CD4-positive, CD25-positive, alpha-beta regulatory T cell (primary cell): Measurements from ENCODE around the gene FAM114A1. TPM values are rescaled to one million over a fixed set of nuclear protein-coding genes. Genes with fewer than 3 reads are reported as not detected.

Source experiments
- ATAC-seq, 2 donors: fragments of 150-1000 bp; cut with Tn5 transposase; one replicate each; pipeline ENCODE4 v1.10.0; 2021; ENCODE audit warnings: low read depth in 2 of 2, moderate number of reproducible peaks in 2 of 2, moderate library complexity in 1 of 2
- DNase-seq, 3 donors: peaks; one replicate each; pipeline versions ENCODE4 v3.0.0 to v3.0.0-alpha.2; 2012 to 2022; ENCODE audit warnings: mixed read lengths in 1 of 3
- H3K27ac ChIP-seq: one replicate; pipeline ENCODE4 v1.7.0; 2013; ENCODE audit warnings: mild to moderate bottlenecking, low read length; ENCODE audit not compliant: insufficient read depth, poor library complexity, severe bottlenecking
- H3K27me3 ChIP-seq: one replicate; pipeline ENCODE4 v1.7.0; 2013; ENCODE audit warnings: low read length; ENCODE audit not compliant: control insufficient read depth, insufficient read depth
- H3K36me3 ChIP-seq: one replicate; pipeline ENCODE4 v1.7.0; 2013; ENCODE audit warnings: mild to moderate bottlenecking, low read length, moderate library complexity; ENCODE audit not compliant: control insufficient read depth, insufficient read depth
- H3K4me1 ChIP-seq: 2 replicates; pipeline ENCODE4 v1.7.0; 2013; ENCODE audit warnings: mild to moderate bottlenecking, low read length; ENCODE audit not compliant: insufficient read depth, control insufficient read depth, poor library complexity, severe bottlenecking
- H3K4me3 ChIP-seq: one replicate; pipeline ENCODE4 v1.7.0; 2013; ENCODE audit warnings: low read depth, mild to moderate bottlenecking, low read length, moderate library complexity
- H3K9me3 ChIP-seq, 2 experiments: 1 replicate in 1 of 2; 2 replicates in 1 of 2; pipeline ENCODE4 v1.7.0; 2013; ENCODE audit warnings: low read length in 2 of 2, mild to moderate bottlenecking in 1 of 2, moderate library complexity in 1 of 2; ENCODE audit not compliant: control insufficient read depth in 2 of 2
- H3K27ac Mint-ChIP-seq, 3 donors: one replicate each; pipeline ENCODE4 v1.8.0; 2020 to 2022; ENCODE audit warnings: mild to moderate bottlenecking in 3 of 3, mixed read lengths in 3 of 3, moderate library complexity in 2 of 3
- H3K27me3 Mint-ChIP-seq: one replicate; pipeline ENCODE4 v1.8.0; 2022; ENCODE audit warnings: mild to moderate bottlenecking, mixed read lengths
- H3K36me3 Mint-ChIP-seq: one replicate; pipeline ENCODE4 v1.8.0; 2020; ENCODE audit warnings: mixed read lengths
- H3K4me1 Mint-ChIP-seq, 4 donors: one replicate each; pipeline ENCODE4 v1.8.0; 2020 to 2022; ENCODE audit warnings: mixed read lengths in 4 of 4, mild to moderate bottlenecking in 1 of 4
- H3K4me3 Mint-ChIP-seq, 4 donors: one replicate each; pipeline ENCODE4 v1.8.0; 2020 to 2022; ENCODE audit warnings: mild to moderate bottlenecking in 4 of 4, mixed read lengths in 4 of 4, moderate library complexity in 3 of 4
- H3K9me3 Mint-ChIP-seq, 7 donors: one replicate each; pipeline ENCODE4 v1.8.0; 2020 to 2022; ENCODE audit warnings: mixed read lengths in 7 of 7, mild to moderate bottlenecking in 3 of 7, moderate library complexity in 2 of 7
- polyA plus RNA-seq, 4 donors: library from polyadenylated mRNA; unstranded; fragments of 300-500 nt; fragmentation: Illumina TruSeq; gene quantifications; one replicate each; pipeline ENCODE4 v1.2.3, GENCODE V29; 2021
- total RNA-seq: library from RNA; stranded (reverse); gene quantifications from one replicate; pipeline ENCODE4 v1.2.3, GENCODE V29; 2022

Gene FAM114A1
- total and polyA plus RNA-seq, 5 donors from 2014 or later: not detected

DNA sequence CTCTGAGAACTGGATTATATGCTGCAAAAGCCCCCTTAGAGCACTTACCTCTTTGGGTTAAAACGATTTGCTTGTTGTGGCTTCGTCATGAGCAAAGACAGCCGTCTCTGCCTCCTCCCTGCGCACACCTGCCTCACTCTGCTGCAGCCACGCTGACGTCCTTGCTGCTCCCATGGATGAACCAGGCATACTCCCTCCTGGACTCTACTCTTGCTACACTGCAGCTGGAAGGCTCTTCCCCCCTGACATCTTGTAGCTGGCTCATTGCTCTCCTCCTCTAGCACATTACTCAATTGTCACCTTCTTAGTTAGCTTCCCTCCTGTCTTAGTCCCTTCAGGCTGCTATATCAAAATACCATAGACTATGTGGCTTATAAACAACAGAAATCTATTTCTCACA lies 59.3 kb downstream of the FAM114A1 start:
- Mint-ChIP-seq H3K27ac (peak overlapping the region in 2 of 3 donors; percentile 16 to 36), H3K4me3 (no peak overlapping the region), H3K36me3 (no peaks in the 10 kb centered on the region), H3K9me3 (no peaks in the 10 kb centered on the region), H3K27me3 (no peaks in the 10 kb centered on the region), H3K4me1 (no peaks in the 10 kb centered on the region)
- no peaks in the 10 kb centered on the region for H3K36me3 ChIP-seq
- no peaks in the 10 kb centered on the region for H3K4me1 ChIP-seq
- DNase-seq (no peak), ATAC-seq (no peak)
- H3K27ac ChIP-seq: no peak overlapping the region
- no peaks in the 10 kb centered on the region for H3K27me3 ChIP-seq
- H3K4me3 ChIP-seq: no peak overlapping the region
- no peaks in the 10 kb centered on the region for H3K9me3 ChIP-seq

DNA sequence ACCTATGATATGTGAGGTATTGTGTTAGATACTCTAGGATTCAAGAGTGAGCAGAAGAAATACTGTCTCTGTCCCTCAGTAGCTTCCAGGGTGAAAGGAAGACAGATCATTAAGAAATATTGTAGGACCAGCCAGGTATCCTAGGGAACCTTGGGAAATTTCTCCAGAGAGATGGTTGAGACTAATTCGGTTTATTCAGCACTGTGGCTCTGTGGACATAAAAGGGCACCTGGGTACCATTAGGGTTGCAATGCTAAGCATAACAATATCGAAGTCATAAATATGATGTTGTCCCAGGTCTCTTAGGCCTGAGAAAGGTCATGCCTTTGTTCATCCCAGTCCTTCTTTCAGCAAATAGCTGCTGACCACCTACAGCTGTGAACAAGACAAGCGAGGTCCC lies 61.0 kb downstream of the FAM114A1 start:
- Histone ChIP-seq H3K27ac (no peak overlapping the region), H3K27me3 (no peaks in the 10 kb centered on the region), H3K4me1 (no peaks in the 10 kb centered on the region), H3K9me3 (no peaks in the 10 kb centered on the region), H3K36me3 (no peaks in the 10 kb centered on the region), H3K4me3 (no peak overlapping the region)
- H3K4me3 Mint-ChIP-seq: no peak overlapping the region
- H3K36me3 Mint-ChIP-seq: no peaks in the 10 kb centered on the region
- H3K27me3 Mint-ChIP-seq: no peaks in the 10 kb centered on the region
- DNase-seq (no peak), ATAC-seq (no peak)
- H3K9me3 Mint-ChIP-seq: no peaks in the 10 kb centered on the region
- H3K4me1 Mint-ChIP-seq: no peaks in the 10 kb centered on the region
- no peak overlapping the region for H3K27ac Mint-ChIP-seq

GRCh38 chr4:38928974-38929373 lies 61.4 kb downstream of the FAM114A1 start:
- H3K36me3 ChIP-seq: no peaks in the 10 kb centered on the region
- no peak overlapping the region for H3K4me3 Mint-ChIP-seq

GRCh38 chr4:38930204-38930603 lies 62.6 kb downstream of the FAM114A1 start:
- Histone ChIP-seq H3K9me3 (no peaks in the 10 kb centered on the region), H3K36me3 (no peaks in the 10 kb centered on the region), H3K27me3 (no peaks in the 10 kb centered on the region), H3K4me3 (no peak overlapping the region), H3K27ac (no peak overlapping the region), H3K4me1 (no peaks in the 10 kb centered on the region)
- ATAC-seq (no peak), DNase-seq (no peak)
- no peaks in the 10 kb centered on the region for H3K9me3 Mint-ChIP-seq
- H3K27me3 Mint-ChIP-seq: no peaks in the 10 kb centered on the region
- no peaks in the 10 kb centered on the region for H3K4me1 Mint-ChIP-seq
- no peaks in the 10 kb centered on the region for H3K36me3 Mint-ChIP-seq
- H3K27ac Mint-ChIP-seq: no peak overlapping the region
- no peak overlapping the region for H3K4me3 Mint-ChIP-seq

More at GRCh38 chr4:38928974-38929373, 61.4 kb downstream of the FAM114A1 start:
- Histone ChIP-seq H3K27me3 (no peaks in the 10 kb centered on the region), H3K4me3 (no peak overlapping the region), H3K4me1 (no peaks in the 10 kb centered on the region), H3K9me3 (no peaks in the 10 kb centered on the region), H3K27ac (no peak overlapping the region)
- no peak for DNase-seq
- Mint-ChIP-seq H3K27me3 (no peaks in the 10 kb centered on the region), H3K9me3 (no peaks in the 10 kb centered on the region), H3K36me3 (no peaks in the 10 kb centered on the region), H3K4me1 (no peaks in the 10 kb centered on the region), H3K27ac (no peak overlapping the region)
- no peak for ATAC-seq

DNA sequence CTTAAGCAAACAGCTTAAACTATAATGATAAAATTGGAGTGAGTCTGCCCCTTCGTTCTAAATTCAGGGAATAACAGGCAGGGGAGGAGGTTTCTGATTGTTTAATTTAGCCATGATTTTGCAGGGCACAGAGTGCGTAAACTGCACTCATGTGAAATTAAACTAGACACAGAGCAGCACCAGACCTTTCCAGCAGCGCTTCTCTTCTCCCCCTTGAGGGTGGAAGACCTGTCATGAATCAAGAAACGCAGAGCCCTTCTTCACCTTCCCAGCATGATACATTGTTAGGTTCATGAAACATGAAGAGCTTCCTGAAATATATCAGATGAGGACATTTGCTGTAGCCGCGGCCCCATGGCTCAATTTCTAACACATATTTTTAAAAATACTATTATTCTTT lies 63.1 kb downstream of the FAM114A1 start:
- no peaks in the 10 kb centered on the region for H3K36me3 ChIP-seq
- H3K4me1 ChIP-seq: no peaks in the 10 kb centered on the region
- ATAC-seq: no peak
- H3K4me3 Mint-ChIP-seq: no peak overlapping the region
- no peak overlapping the region for H3K27ac ChIP-seq
- H3K27ac Mint-ChIP-seq: no peak overlapping the region
- H3K27me3 ChIP-seq: no peaks in the 10 kb centered on the region
- H3K27me3 Mint-ChIP-seq: no peaks in the 10 kb centered on the region
- no peaks in the 10 kb centered on the region for H3K9me3 ChIP-seq
- H3K4me3 ChIP-seq: no peak overlapping the region
- DNase-seq: no peak
- no peaks in the 10 kb centered on the region for H3K9me3 Mint-ChIP-seq
- H3K4me1 Mint-ChIP-seq: no peaks in the 10 kb centered on the region
- H3K36me3 Mint-ChIP-seq: no peaks in the 10 kb centered on the region

DNA sequence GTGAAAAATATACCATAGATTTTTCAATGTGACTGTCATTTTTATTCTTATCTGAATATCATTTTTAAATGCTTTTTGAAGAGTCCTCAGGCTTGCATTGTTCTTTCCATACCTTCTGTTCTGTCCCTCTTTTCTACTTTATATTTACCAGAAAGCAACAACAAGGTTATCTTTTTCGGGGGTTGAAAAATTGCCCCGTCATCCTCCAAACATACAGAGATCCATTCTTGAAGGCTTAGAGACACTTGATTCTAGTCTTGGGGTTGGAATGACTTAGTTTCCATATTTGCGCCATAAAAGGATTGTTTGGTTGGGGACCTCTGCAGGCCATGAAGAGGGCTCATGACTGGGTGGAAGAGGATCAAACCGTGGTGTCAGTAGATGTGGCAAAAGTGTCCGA lies 63.5 kb downstream of the FAM114A1 start:
- no peaks in the 10 kb centered on the region for H3K27me3 ChIP-seq
- no peaks in the 10 kb centered on the region for H3K36me3 ChIP-seq
- H3K4me3 ChIP-seq: no peak overlapping the region
- Mint-ChIP-seq H3K4me1 (no peaks in the 10 kb centered on the region), H3K9me3 (no peaks in the 10 kb centered on the region), H3K27me3 (no peaks in the 10 kb centered on the region), H3K27ac (no peak overlapping the region), H3K4me3 (no peak overlapping the region), H3K36me3 (no peaks in the 10 kb centered on the region)
- no peaks in the 10 kb centered on the region for H3K9me3 ChIP-seq
- no peak for ATAC-seq
- H3K27ac ChIP-seq: no peak overlapping the region
- H3K4me1 ChIP-seq: no peaks in the 10 kb centered on the region
- DNase-seq: no peak

DNA sequence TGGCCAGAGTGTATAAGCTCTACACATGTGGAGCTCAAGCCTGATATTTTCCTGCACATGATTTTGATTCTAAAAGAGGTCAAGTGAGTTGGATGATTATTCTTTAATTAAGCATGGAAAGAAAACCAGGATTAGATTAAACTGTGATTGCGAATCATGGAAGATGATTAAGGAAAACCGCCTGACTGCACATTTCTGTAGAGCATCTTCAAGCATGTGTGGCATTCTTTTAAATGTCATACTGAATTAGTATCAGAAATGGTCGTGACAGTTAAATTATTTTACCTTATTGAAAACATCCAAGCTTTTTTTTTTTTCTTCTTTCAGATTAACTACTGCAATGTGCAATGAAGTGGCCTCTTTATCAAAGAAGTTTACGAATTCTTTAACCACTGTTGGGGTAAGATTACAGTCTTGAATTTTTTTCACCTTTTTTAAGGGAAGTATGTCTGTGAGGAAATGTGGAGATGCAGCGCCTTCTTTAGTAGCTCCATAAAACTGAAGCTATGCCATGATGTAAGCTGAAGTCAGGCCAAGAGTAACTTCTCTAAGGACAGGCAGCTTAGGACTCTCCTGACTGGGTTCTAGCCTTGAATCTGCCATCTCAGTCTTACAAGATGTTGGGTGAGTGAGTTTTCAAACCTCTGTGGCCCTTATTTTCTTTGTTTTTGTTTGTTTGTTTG lies 67.9 kb downstream of the FAM114A1 start:
- DNase-seq: no peak
- H3K4me1 Mint-ChIP-seq: peaks cover 0 to 6% (median under 1%) of the 10 kb centered on the region in 4 donors

DNA sequence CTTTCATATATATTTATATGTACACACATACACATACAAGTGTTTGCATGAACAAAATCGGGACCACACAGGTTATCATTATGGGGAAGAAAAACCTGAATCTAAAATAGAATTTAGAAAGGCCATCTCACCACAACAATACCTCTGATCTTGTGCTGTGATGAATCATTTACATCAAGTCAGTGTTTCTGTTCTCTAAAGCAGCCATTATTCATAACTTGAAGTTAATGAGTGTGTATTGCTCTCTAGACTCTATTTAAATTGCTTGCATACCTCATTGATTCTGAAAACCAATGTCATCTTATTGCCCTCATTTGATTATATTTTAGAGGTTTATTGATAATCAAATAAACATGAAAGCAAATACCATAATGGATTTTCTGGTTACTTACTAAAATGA lies 71.6 kb downstream of the FAM114A1 start:
- no peaks in the 10 kb centered on the region for H3K36me3 ChIP-seq
- H3K4me1 ChIP-seq: no peaks in the 10 kb centered on the region
- Mint-ChIP-seq H3K9me3 (no peaks in the 10 kb centered on the region), H3K4me1 (peaks cover 0 to 15% (median 3%) of the 10 kb centered on the region in 4 donors), H3K27me3 (no peaks in the 10 kb centered on the region), H3K4me3 (no peak overlapping the region), H3K27ac (no peak overlapping the region), H3K36me3 (no peaks in the 10 kb centered on the region)
- DNase-seq (no peak), ATAC-seq (peak in 1 of 2 donors; percentile 61)
- H3K9me3 ChIP-seq: no peaks in the 10 kb centered on the region
- H3K4me3 ChIP-seq: no peak overlapping the region
- no peaks in the 10 kb centered on the region for H3K27me3 ChIP-seq
- H3K27ac ChIP-seq: no peak overlapping the region

More for the DNA sequence above, 67.9 kb downstream of the FAM114A1 start:
- H3K27ac ChIP-seq: no peak overlapping the region
- H3K27me3 ChIP-seq: no peaks in the 10 kb centered on the region
- H3K36me3 Mint-ChIP-seq: no peaks in the 10 kb centered on the region
- no peaks in the 10 kb centered on the region for H3K36me3 ChIP-seq
- no peak for ATAC-seq
- no peaks in the 10 kb centered on the region for H3K9me3 Mint-ChIP-seq
- H3K27ac Mint-ChIP-seq: no peak overlapping the region
- no peaks in the 10 kb centered on the region for H3K4me1 ChIP-seq
- H3K9me3 ChIP-seq: no peaks in the 10 kb centered on the region
- H3K27me3 Mint-ChIP-seq: no peaks in the 10 kb centered on the region
- no peak overlapping the region for H3K4me3 Mint-ChIP-seq
- no peak overlapping the region for H3K4me3 ChIP-seq
